Measurements from ENCODE around the gene FAM120B. TPM values are rescaled to one million over a fixed set of nuclear protein-coding genes. Genes with fewer than 3 reads are reported as not detected.
"Not testable (repeated sequence)": the region's sequence is repeated elsewhere in the genome, so short reads cannot be mapped to it uniquely, and the experiment has no call there.

FAM120B gene
- polyA plus RNA-seq, 1 donor from 2014 or later, result 17.9 TPM

DNA sequence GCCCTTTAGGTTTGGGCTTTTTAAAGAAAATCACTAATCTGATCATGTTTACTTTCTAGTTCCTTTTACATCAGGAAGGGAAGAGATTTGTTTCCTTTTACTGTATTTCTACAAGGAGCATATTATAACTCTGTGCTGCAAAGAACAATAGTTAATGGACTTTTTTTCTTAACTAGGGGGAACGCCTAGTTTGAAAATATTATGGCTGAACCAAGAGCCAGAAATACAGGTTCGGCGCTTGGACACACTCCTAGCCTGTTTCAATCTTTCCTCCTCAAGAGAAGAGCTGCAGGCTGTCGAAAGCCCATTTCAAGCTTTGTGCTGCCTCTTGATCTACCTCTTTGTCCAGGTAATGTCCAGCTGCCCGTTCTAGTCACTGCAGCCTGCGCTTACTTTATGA, 41.4 kb downstream of the FAM120B start:
- no peak overlapping the region for H3K9ac ChIP-seq (ENCODE audit: low read length)
- H4K20me1 ChIP-seq (ENCODE audit: insufficient read depth), result no peaks in the 10 kb centered on the region
- H3K36me3 ChIP-seq (ENCODE audit: insufficient read depth, low read length), result peaks cover 6% of the 10 kb centered on the region
- no peaks in the 10 kb centered on the region for H3K9me2 ChIP-seq (ENCODE audit: insufficient read depth, low read length)
- no peak overlapping the region for H3K4me2 ChIP-seq (ENCODE audit: low read length)
- no peak overlapping the region for H2AFZ ChIP-seq (ENCODE audit: low read depth, low read length)
- no peak for TF ChIP-seq MXI1 (conservative IDR thresholded peaks at IDR 0.05; ENCODE audit: poor library complexity, severe bottlenecking)
- no peak overlapping the region for H3K4me3 ChIP-seq (ENCODE audit: low read length)
- H3K27me3 ChIP-seq (ENCODE audit: insufficient read depth, low read depth, low read length), result no peaks in the 10 kb centered on the region
- H3F3A ChIP-seq (ENCODE audit: insufficient read depth, low read length, poor library complexity, severe bottlenecking), result no peaks in the 10 kb centered on the region
- peaks cover 20% of the 10 kb centered on the region for H3K9me3 ChIP-seq (ENCODE audit: low read length)
- H3K79me2 ChIP-seq (replicated peaks; ENCODE audit: insufficient read depth, low read length), result no peaks in the 10 kb centered on the region
- H3K27ac ChIP-seq (ENCODE audit: low read length), result no peak overlapping the region

DNA sequence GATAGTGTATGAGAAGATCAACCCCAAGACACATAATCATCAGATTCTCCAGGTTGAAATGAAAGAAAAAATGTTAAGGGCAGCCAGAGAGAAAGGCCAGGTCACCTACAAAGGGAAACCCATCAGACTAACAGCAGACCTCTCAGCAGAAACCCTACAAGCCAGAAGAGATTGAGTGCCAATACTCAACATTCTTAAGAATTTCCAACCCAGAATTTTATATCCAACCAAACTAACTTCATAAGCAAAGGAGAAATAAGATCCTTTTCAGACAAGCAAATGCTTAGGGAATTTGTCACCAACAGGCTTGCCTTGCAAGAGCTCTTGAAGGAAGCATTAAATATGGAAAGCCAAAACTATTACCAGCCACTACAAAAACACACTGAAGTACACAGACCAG, 44.9 kb downstream of the FAM120B start:
- H3F3A ChIP-seq (ENCODE audit: insufficient read depth, low read length, poor library complexity, severe bottlenecking); H3K9ac ChIP-seq (ENCODE audit: low read length): not testable (repeated sequence)

GRCh38 chr6:170355190-170355589, 48.6 kb downstream of the FAM120B start:
- not testable (repeated sequence) for H3K36me3 ChIP-seq (ENCODE audit: insufficient read depth, low read length); H3K27ac ChIP-seq (ENCODE audit: low read length); H2AFZ ChIP-seq (ENCODE audit: low read depth, low read length); H3K79me2 ChIP-seq (replicated peaks; ENCODE audit: insufficient read depth, low read length); H3F3A ChIP-seq (ENCODE audit: insufficient read depth, low read length, poor library complexity, severe bottlenecking); H3K9ac ChIP-seq (ENCODE audit: low read length); H3K27me3 ChIP-seq (ENCODE audit: insufficient read depth, low read depth, low read length); H4K20me1 ChIP-seq (ENCODE audit: insufficient read depth); H3K4me3 ChIP-seq (ENCODE audit: low read length); H3K9me2 ChIP-seq (ENCODE audit: insufficient read depth, low read length); H3K4me2 ChIP-seq (ENCODE audit: low read length)
- peaks cover 20% of the 10 kb centered on the region for H3K9me3 ChIP-seq (ENCODE audit: low read length)

More for the DNA sequence above, 44.9 kb downstream of the FAM120B start:
- not testable (repeated sequence) for H4K20me1 ChIP-seq (ENCODE audit: insufficient read depth); H2AFZ ChIP-seq (ENCODE audit: low read depth, low read length); H3K4me2 ChIP-seq (ENCODE audit: low read length); H3K36me3 ChIP-seq (ENCODE audit: insufficient read depth, low read length); H3K79me2 ChIP-seq (replicated peaks; ENCODE audit: insufficient read depth, low read length); H3K27ac ChIP-seq (ENCODE audit: low read length); H3K4me3 ChIP-seq (ENCODE audit: low read length); H3K27me3 ChIP-seq (ENCODE audit: insufficient read depth, low read depth, low read length); H3K9me2 ChIP-seq (ENCODE audit: insufficient read depth, low read length)
- H3K9me3 ChIP-seq (ENCODE audit: low read length), result peaks cover 20% of the 10 kb centered on the region

- TF ChIP-seq EZH2 (IDR thresholded peaks at IDR 0.05; ENCODE audit: borderline replicate concordance, insufficient read depth, low read length, poor library complexity, severe bottlenecking), result no peak
- no peak overlapping the region for H3K9ac ChIP-seq (ENCODE audit: low read length)
- no peaks in the 10 kb centered on the region for H3K36me3 ChIP-seq (ENCODE audit: insufficient read depth, low read length)
- H3F3A ChIP-seq (ENCODE audit: insufficient read depth, low read length, poor library complexity, severe bottlenecking), result no peaks in the 10 kb centered on the region
- H3K9me2 ChIP-seq (ENCODE audit: insufficient read depth, low read length), result no peaks in the 10 kb centered on the region
- H3K27ac ChIP-seq (ENCODE audit: low read length), result no peak overlapping the region
- H3K27me3 ChIP-seq (ENCODE audit: insufficient read depth, low read depth, low read length), result no peaks in the 10 kb centered on the region
- no peak overlapping the region for H3K4me3 ChIP-seq (ENCODE audit: low read length)
- H2AFZ ChIP-seq (ENCODE audit: low read depth, low read length), result no peak overlapping the region
- H3K4me2 ChIP-seq (ENCODE audit: low read length), result no peak overlapping the region
- H3K9me3 ChIP-seq (ENCODE audit: low read length), result peaks cover 18% of the 10 kb centered on the region
- H4K20me1 ChIP-seq (ENCODE audit: insufficient read depth), result no peaks in the 10 kb centered on the region
- H3K79me2 ChIP-seq (replicated peaks; ENCODE audit: insufficient read depth, low read length), result no peaks in the 10 kb centered on the region
These were observed 49.1 kb downstream of the FAM120B start for GRCh38 chr6:170355661-170356060.

DNA sequence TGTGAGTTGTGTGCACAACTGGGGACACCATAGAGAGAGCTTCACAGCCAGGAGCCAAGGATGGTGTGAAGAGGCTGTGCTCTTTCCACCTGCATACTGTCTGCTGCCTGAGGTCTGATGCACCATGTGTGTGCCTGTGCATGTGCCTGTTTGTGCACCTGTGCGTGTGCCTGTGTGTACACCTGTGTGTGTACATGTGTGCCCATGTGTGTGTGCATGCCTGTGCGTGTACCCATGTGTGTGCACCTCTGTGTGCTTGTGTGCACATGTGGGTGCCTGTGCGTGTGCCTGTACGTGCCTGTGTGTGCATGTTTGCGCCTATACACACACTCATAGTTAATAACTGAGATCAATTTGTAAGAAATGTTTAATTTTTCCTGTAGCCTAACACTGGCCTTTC, 51.3 kb downstream of the FAM120B start:
- Histone ChIP-seq H3K9me2 (ENCODE audit: insufficient read depth, low read length) (no peaks in the 10 kb centered on the region), H3K9me3 (ENCODE audit: low read length) (no peaks in the 10 kb centered on the region), H2AFZ (ENCODE audit: low read depth, low read length) (no peak overlapping the region), H3K4me3 (ENCODE audit: low read length) (no peak overlapping the region), H4K20me1 (ENCODE audit: insufficient read depth) (no peaks in the 10 kb centered on the region), H3K79me2 (replicated peaks; ENCODE audit: insufficient read depth, low read length) (no peaks in the 10 kb centered on the region), H3K36me3 (ENCODE audit: insufficient read depth, low read length) (no peaks in the 10 kb centered on the region), H3K9ac (ENCODE audit: low read length) (no peak overlapping the region), H3F3A (ENCODE audit: insufficient read depth, low read length, poor library complexity, severe bottlenecking) (no peaks in the 10 kb centered on the region), H3K4me2 (ENCODE audit: low read length) (no peak overlapping the region), H3K27me3 (ENCODE audit: insufficient read depth, low read depth, low read length) (no peaks in the 10 kb centered on the region), H3K27ac (ENCODE audit: low read length) (no peak overlapping the region)
- TF ChIP-seq, protein P1, sequence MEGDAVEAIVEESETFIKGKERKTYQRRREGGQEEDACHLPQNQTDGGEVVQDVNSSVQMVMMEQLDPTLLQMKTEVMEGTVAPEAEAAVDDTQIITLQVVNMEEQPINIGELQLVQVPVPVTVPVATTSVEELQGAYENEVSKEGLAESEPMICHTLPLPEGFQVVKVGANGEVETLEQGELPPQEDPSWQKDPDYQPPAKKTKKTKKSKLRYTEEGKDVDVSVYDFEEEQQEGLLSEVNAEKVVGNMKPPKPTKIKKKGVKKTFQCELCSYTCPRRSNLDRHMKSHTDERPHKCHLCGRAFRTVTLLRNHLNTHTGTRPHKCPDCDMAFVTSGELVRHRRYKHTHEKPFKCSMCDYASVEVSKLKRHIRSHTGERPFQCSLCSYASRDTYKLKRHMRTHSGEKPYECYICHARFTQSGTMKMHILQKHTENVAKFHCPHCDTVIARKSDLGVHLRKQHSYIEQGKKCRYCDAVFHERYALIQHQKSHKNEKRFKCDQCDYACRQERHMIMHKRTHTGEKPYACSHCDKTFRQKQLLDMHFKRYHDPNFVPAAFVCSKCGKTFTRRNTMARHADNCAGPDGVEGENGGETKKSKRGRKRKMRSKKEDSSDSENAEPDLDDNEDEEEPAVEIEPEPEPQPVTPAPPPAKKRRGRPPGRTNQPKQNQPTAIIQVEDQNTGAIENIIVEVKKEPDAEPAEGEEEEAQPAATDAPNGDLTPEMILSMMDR (IDR thresholded peaks at IDR 0.05; ENCODE audit: poor library complexity, severe bottlenecking), result no peak
- TF ChIP-seq MXI1 (conservative IDR thresholded peaks at IDR 0.05; ENCODE audit: poor library complexity, severe bottlenecking), result no peak
- TF ChIP-seq RAD21 (conservative IDR thresholded peaks at IDR 0.05), result no peak
- TF ChIP-seq REST (IDR thresholded peaks at IDR 0.05; ENCODE audit: borderline replicate concordance), result no peak
- no peak for TF ChIP-seq EP300 (conservative IDR thresholded peaks at IDR 0.05; ENCODE audit: poor library complexity, severe bottlenecking)
- no peak for TF ChIP-seq TAF1 (IDR thresholded peaks at IDR 0.05; ENCODE audit: low read depth)
- TF ChIP-seq POLR2AphosphoS5 (IDR thresholded peaks at IDR 0.05), result no peak
- TF ChIP-seq EZH2 (IDR thresholded peaks at IDR 0.05; ENCODE audit: borderline replicate concordance, insufficient read depth, low read length, poor library complexity, severe bottlenecking), result no peak
- TF ChIP-seq SMC3 (conservative IDR thresholded peaks at IDR 0.05; ENCODE audit: poor library complexity), result no peak
